Transverse colon (tissue), 4 donors: ENCODE results near the gene TTC28. TPM values are rescaled to one million over a fixed set of nuclear protein-coding genes. Genes with fewer than 3 reads are reported as not detected.

ENCODE experiments used
- DNase-seq: peaks from one replicate; pipeline ENCODE4 v3.0.0-alpha.2; 2019
- H3K27ac ChIP-seq, 4 donors: fragments of 200-600 bp; sonication (generic); 2 replicates each; pipeline ENCODE4 v1.5.1; 2016 to 2018; ENCODE audit warnings: inconsistent platforms in 4 of 4
- H3K27me3 ChIP-seq: fragments of 200-600 bp; sonication (generic); 2 replicates; pipeline ENCODE4 v1.5.1; 2017; ENCODE audit warnings: inconsistent platforms
- H3K36me3 ChIP-seq, 4 donors: fragments of 200-600 bp; sonication (generic); 2 replicates each; pipeline ENCODE4 v1.5.1; 2017 to 2019; ENCODE audit warnings: inconsistent platforms in 4 of 4
- H3K4me1 ChIP-seq, 4 donors: fragments of 200-600 bp; sonication (generic); 2 replicates each; pipeline ENCODE4 v1.5.1; 2017 to 2020; ENCODE audit warnings: inconsistent platforms in 4 of 4
- H3K4me3 ChIP-seq, 4 donors: fragments of 200-600 bp; sonication (generic); 1 replicate in 1 of 4; 2 replicates in 3 of 4; pipeline versions ENCODE4 v1.5.1 to v1.6.1; 2017 to 2019; ENCODE audit warnings: inconsistent platforms in 4 of 4
- H3K9me3 ChIP-seq, 2 donors: fragments of 200-600 bp; sonication (generic); 2 replicates each; pipeline ENCODE4 v1.5.1; 2017 to 2019; ENCODE audit warnings: inconsistent platforms in 2 of 2
- CTCF ChIP-seq, 5 experiments: fragments of 200-600 bp in 3 of 5; fragments of 450-650 bp in 2 of 5; sonication (generic) in 3 of 5; IDR thresholded peaks; 1 replicate in 2 of 5; 2 replicates in 3 of 5; pipeline ENCODE4 v1.5.1; 2016 to 2017; ENCODE audit warnings: antibody characterized with exemption in 5 of 5, inconsistent platforms in 3 of 5, mild to moderate bottlenecking in 2 of 5, moderate library complexity in 1 of 5
- EP300 ChIP-seq: sonication (generic); formaldehyde crosslinking; IDR thresholded peaks from one replicate; pipeline ENCODE4 v1.6.1; 2017; ENCODE audit warnings: antibody characterized with exemption, low read depth
- POLR2A ChIP-seq: fragments of 450-650 bp; IDR thresholded peaks from one replicate; pipeline ENCODE4 v1.6.1; 2016; ENCODE audit warnings: antibody characterized with exemption, mild to moderate bottlenecking, moderate library complexity
- POLR2AphosphoS5 ChIP-seq, 3 donors: sonication (generic); formaldehyde crosslinking; IDR thresholded peaks; one replicate each; pipeline ENCODE4 v1.6.1; 2016; ENCODE audit warnings: antibody characterized with exemption in 3 of 3
- WGBS, 2 donors: methylation state at CpG; one replicate each; pipeline ENCODE4 v1.1.5; 2018; ENCODE audit warnings: low coverage in 1 of 2; 5-methylcytosine and 5-hydroxymethylcytosine counted together
- in situ Hi-C, 4 donors: fragments of 200-750 bp; cut with MboI; loops; one replicate each; pipeline versions ENCODE4 v1.15.0 to v1.15.1; 2017; ENCODE audit warnings: low sequenced_read_pairs in 3 of 4, low pct_ligation_motif_present in 1 of 4, low pct_unique_long_range_greater_than_20kb in 1 of 4
- intact Hi-C: fragments of 100-400 bp; cut with DNase I; formaldehyde crosslinking; loops from one replicate; pipeline ENCODE4 v1.15.1; 2023; ENCODE audit warnings: low total_unique reads
- total RNA-seq, 4 donors: library from RNA; depleted of rRNA; stranded (reverse); fragments of >200 nt; gene quantifications; one replicate each; pipeline ENCODE4 v1.1.0, GENCODE V29; 2016

Gene TTC28
- total RNA-seq, 4 donors from 2014 or later = 7.6 to 84.2 (median 12.4) TPM

DNA sequence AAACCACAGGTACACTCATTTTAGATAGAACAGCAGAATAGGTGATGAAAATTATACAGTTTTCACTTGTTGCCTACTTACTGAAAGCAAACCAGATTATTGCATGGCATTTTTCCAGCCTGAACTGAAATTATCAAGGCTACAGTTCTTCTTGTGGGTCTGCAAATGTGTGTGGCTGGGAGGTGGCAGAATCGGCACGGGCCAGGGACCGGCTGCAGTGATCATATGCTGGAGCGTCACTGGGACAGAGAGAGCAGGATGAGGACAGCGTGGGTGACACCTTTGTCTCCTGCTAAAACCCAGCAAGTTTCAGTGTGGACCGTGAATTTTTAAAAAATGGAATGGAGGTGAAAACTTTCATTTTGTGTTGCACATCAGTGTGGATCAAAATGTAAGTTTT lies 701.3 kb downstream of the TTC28 start:
- TF ChIP-seq POLR2A (no peak), EP300 (no peak), CTCF (IDR thresholded peaks at IDR 0.05) (no peak), POLR2AphosphoS5 (IDR thresholded peaks at IDR 0.05) (no peak)
- Histone ChIP-seq H3K27me3 (no peaks in the 10 kb centered on the region), H3K4me1 (peaks cover 0 to 7% (median 5%) of the 10 kb centered on the region in 4 donors), H3K36me3 (no peaks in the 10 kb centered on the region), H3K4me3 (no peak overlapping the region), H3K9me3 (no peaks in the 10 kb centered on the region), H3K27ac (no peak overlapping the region)
- WGBS, 2 donors = 81 to 96% methylated on average over 6 of the region's 6 CpGs
- no peak for DNase-seq
- intact Hi-C loops (no loop called here), in situ Hi-C loops (no loop called here)

- TF ChIP-seq CTCF (IDR thresholded peaks at IDR 0.05) = no peak
- TF ChIP-seq EP300 = no peak
- no peak for TF ChIP-seq POLR2AphosphoS5 (IDR thresholded peaks at IDR 0.05)
- no peak for TF ChIP-seq POLR2A
- Histone ChIP-seq H3K4me1 (peaks cover 0 to 13% (median 5%) of the 10 kb centered on the region in 4 donors), H3K9me3 (no peaks in the 10 kb centered on the region), H3K36me3 (no peaks in the 10 kb centered on the region), H3K4me3 (no peak overlapping the region), H3K27ac (no peak overlapping the region), H3K27me3 (no peaks in the 10 kb centered on the region)
- in situ Hi-C loops = no loop called here
- DNase-seq = no peak
- intact Hi-C loops = no loop called here
- WGBS, 2 donors = 87 to 88% methylated on average over 3 of the region's 3 CpGs
Observed at GRCh38 chr22:27976586-27976985, 703.1 kb downstream of the TTC28 start.

- 73 to 83% methylated on average over 16 of the region's 16 CpGs for WGBS, 2 donors
Observed at GRCh38 chr22:27975381-27976013, 704.1 kb downstream of the TTC28 start.

GRCh38 chr22:27973846-27974245 lies 705.8 kb downstream of the TTC28 start:
- in situ Hi-C loops = no loop called here
- WGBS, 2 donors = 75 to 100% methylated on average over 1 of the region's 1 CpG
- Histone ChIP-seq H3K27me3 (no peaks in the 10 kb centered on the region), H3K27ac (no peak overlapping the region), H3K4me1 (peaks cover 0 to 13% (median 4%) of the 10 kb centered on the region in 4 donors), H3K4me3 (no peak overlapping the region), H3K9me3 (peaks cover 8 to 10% of the 10 kb centered on the region in 2 donors), H3K36me3 (no peaks in the 10 kb centered on the region)
- intact Hi-C loops = no loop called here
- no peak for DNase-seq
- no peak for TF ChIP-seq POLR2AphosphoS5 (IDR thresholded peaks at IDR 0.05)
- TF ChIP-seq POLR2A = no peak
- no peak for TF ChIP-seq CTCF (IDR thresholded peaks at IDR 0.05)
- TF ChIP-seq EP300 = no peak

More at GRCh38 chr22:27975381-27976013, 704.1 kb downstream of the TTC28 start:
- intact Hi-C loops (no loop called here), in situ Hi-C loops (no loop called here)
- TF ChIP-seq POLR2AphosphoS5 (IDR thresholded peaks at IDR 0.05) = no peak
- TF ChIP-seq EP300 = no peak
- no peak for TF ChIP-seq CTCF (IDR thresholded peaks at IDR 0.05)
- TF ChIP-seq POLR2A = no peak
- peaks cover 0 to 13% (median 5%) of the 10 kb centered on the region in 4 donors for H3K4me1 ChIP-seq
- no peaks in the 10 kb centered on the region for H3K36me3 ChIP-seq
- no peak overlapping the region for H3K4me3 ChIP-seq
- no peak overlapping the region for H3K27ac ChIP-seq
- no peak for DNase-seq
- H3K27me3 ChIP-seq = no peaks in the 10 kb centered on the region
- H3K9me3 ChIP-seq = peaks cover 5 to 6% of the 10 kb centered on the region in 2 donors
